Endothelial cell of umbilical vein (primary cell): ENCODE data around the gene LIM2. TPM values are rescaled to one million over a fixed set of nuclear protein-coding genes. Genes with fewer than 3 reads are reported as not detected.

Experiments
- BruUV-seq: library from RNA; stranded (reverse); fragments of 400-500 nt; replicated peaks from 2 replicates; lab custom pipeline; 2021; lab: Mats Ljungman, UMichigan
- CTCF ChIA-PET: fragments of 300-600, 350-600 bp; sonication (Branson Sonifier 250); formaldehyde crosslinking; loops from one replicate; lab custom pipeline; 2021; ENCODE audit warnings: antibody characterized with exemption, inconsistent platforms; lab: Charles Lee
- POLR2A ChIA-PET: fragments of 300-600, 350-600 bp; sonication (Branson Sonifier 250); formaldehyde crosslinking; loops from one replicate; lab custom pipeline; 2021; ENCODE audit warnings: antibody characterized with exemption, inconsistent platforms; lab: Charles Lee
- DNase-seq: peaks from one replicate; pipeline ENCODE4 v3.0.0-alpha.2; 2011; ENCODE audit warnings: low read depth, low spot score
- FAIRE-seq: peaks from 2 replicates; lab custom pipeline; 2011; peaks lifted over from hg19 to GRCh38; lab: Jason Lieb, UNC
- H2AFZ ChIP-seq: 2 replicates; pipeline ENCODE4 v1.6.0; 2012; ENCODE audit warnings: low read depth, low read length, control low read depth, inconsistent platforms
- H3K27ac ChIP-seq: 2 replicates; pipeline ENCODE4 v1.5.1; 2011; ENCODE audit warnings: low read depth, mild to moderate bottlenecking, control low read depth, low read length, moderate library complexity; ENCODE audit not compliant: insufficient read depth
- H3K27me3 ChIP-seq, 2 experiments: 2 replicates each; pipeline versions ENCODE4 v1.6.0 to v1.6.1; 2011; ENCODE audit warnings: low read length in 2 of 2, mixed read lengths in 1 of 2; ENCODE audit not compliant: control insufficient read depth in 2 of 2, insufficient read depth in 2 of 2
- H3K36me3 ChIP-seq, 2 experiments: 2 replicates in 1 of 2; 3 replicates in 1 of 2; pipeline ENCODE4 v1.5.1; 2011; ENCODE audit warnings: low read length in 2 of 2, mild to moderate bottlenecking in 1 of 2, moderate library complexity in 1 of 2; ENCODE audit not compliant: control insufficient read depth in 2 of 2, insufficient read depth in 2 of 2; ENCODE audit errors: extremely low read depth in 1 of 2
- H3K4me1 ChIP-seq: 3 replicates; pipeline ENCODE4 v1.5.1; 2011; ENCODE audit warnings: mild to moderate bottlenecking, low read length; ENCODE audit not compliant: control insufficient read depth, insufficient read depth; ENCODE audit errors: extremely low read depth
- H3K4me2 ChIP-seq: 2 replicates; pipeline ENCODE4 v1.6.1; 2011; ENCODE audit warnings: low read length, control low read depth, mixed read lengths; ENCODE audit not compliant: insufficient read depth
- H3K4me3 ChIP-seq, 3 experiments: fragments of 200-600 bp in 1 of 3; sonication (generic), shearing (Covaris generic) in 1 of 3; replicated peaks in 1 of 3; 2 replicates each; pipeline ENCODE4 v1.5.1; 2011 to 2016; ENCODE audit warnings: control low read depth in 3 of 3, low read length in 3 of 3, mild to moderate bottlenecking in 2 of 3, inconsistent platforms in 1 of 3, low read depth in 1 of 3, moderate library complexity in 1 of 3; ENCODE audit not compliant: insufficient read depth in 1 of 3
- H3K79me2 ChIP-seq: 2 replicates; pipeline ENCODE4 v1.6.0; 2012; ENCODE audit warnings: low read length, inconsistent platforms; ENCODE audit not compliant: control insufficient read depth, insufficient read depth
- H3K9ac ChIP-seq: replicated peaks from 2 replicates; pipeline ENCODE3; 2011; ENCODE audit warnings: low read length, control low read depth; ENCODE audit not compliant: insufficient read depth; ENCODE audit errors: extremely low read depth
- H3K9me1 ChIP-seq: replicated peaks from 3 replicates; pipeline ENCODE4 v1.6.0; 2011; ENCODE audit warnings: mild to moderate bottlenecking, low read length; ENCODE audit not compliant: control insufficient read depth, insufficient read depth; ENCODE audit errors: extremely low read depth
- H3K9me3 ChIP-seq: replicated peaks from 2 replicates; pipeline ENCODE4 v1.5.1; 2012; ENCODE audit warnings: low read length, inconsistent platforms; ENCODE audit not compliant: control insufficient read depth, insufficient read depth
- H4K20me1 ChIP-seq: replicated peaks from 2 replicates; pipeline ENCODE3; 2011; ENCODE audit warnings: mild to moderate bottlenecking, low read length; ENCODE audit not compliant: control insufficient read depth, insufficient read depth; ENCODE audit errors: extremely low read depth
- CTCF ChIP-seq, 2 donors: IDR thresholded peaks; 1 replicate in 1 of 2; 2 replicates in 1 of 2; pipeline ENCODE4 v1.5.1; 2011; ENCODE audit warnings: low read length in 2 of 2, mild to moderate bottlenecking in 2 of 2, moderate library complexity in 2 of 2, control low read depth in 1 of 2, inconsistent platforms in 1 of 2, low read depth in 1 of 2; ENCODE audit not compliant: insufficient read depth in 1 of 2; ENCODE audit errors: extremely low read depth in 1 of 2
- EZH2 ChIP-seq: IDR thresholded peaks from 2 replicates; pipeline ENCODE4 v1.6.1; 2012; ENCODE audit warnings: borderline replicate concordance, low read depth, mild to moderate bottlenecking, moderate library complexity, low read length, inconsistent platforms; ENCODE audit not compliant: severe bottlenecking
- FOS ChIP-seq: IDR thresholded peaks from 2 replicates; pipeline ENCODE4 v1.6.1; 2011; ENCODE audit warnings: mild to moderate bottlenecking, low read length, moderate library complexity, borderline replicate concordance; ENCODE audit not compliant: insufficient read depth
- GATA2 ChIP-seq: IDR thresholded peaks from 2 replicates; pipeline ENCODE4 v1.7.0; 2011; ENCODE audit warnings: low read depth, mild to moderate bottlenecking, moderate library complexity, mixed read lengths, low read length; ENCODE audit not compliant: insufficient read length, insufficient read depth
- JUN ChIP-seq: IDR thresholded peaks from 2 replicates; pipeline ENCODE4 v1.6.1; 2011; ENCODE audit warnings: borderline replicate concordance, low read depth; ENCODE audit not compliant: insufficient read length, insufficient read depth
- MAX ChIP-seq: IDR thresholded peaks from 2 replicates; pipeline ENCODE4 v1.6.1; 2011; ENCODE audit not compliant: insufficient read depth, insufficient read length
- MYC ChIP-seq: IDR thresholded peaks from one replicate; pipeline ENCODE4 v1.6.1; 2011; ENCODE audit warnings: mild to moderate bottlenecking, low read depth, low read length
- POLR2A ChIP-seq: IDR thresholded peaks from 2 replicates; pipeline ENCODE4 v1.6.1; 2012; ENCODE audit warnings: low read depth, mild to moderate bottlenecking, control low read depth, low read length
- POLR2AphosphoS5 ChIP-seq: IDR thresholded peaks from 2 replicates; pipeline ENCODE4 v1.6.1; 2012; ENCODE audit warnings: low read depth, mild to moderate bottlenecking, control low read depth, low read length, moderate library complexity; ENCODE audit not compliant: insufficient read depth
- dilution Hi-C: fragments of 300-500 bp; cut with MboI; formaldehyde crosslinking; loops from one replicate; pipeline ENCODE4 v1.15.0; 2019; ENCODE audit warnings: low sequenced_read_pairs; ENCODE audit not compliant: extremely low pct_ligation_motif_present
- intact Hi-C: fragments of 100-400 bp; cut with micrococcal nuclease; formaldehyde crosslinking; loops from one replicate; pipeline ENCODE4 v1.10.0; 2022
- polyA plus RNA-seq, 4 experiments: library from polyadenylated mRNA; depleted of rRNA in 3 of 4; stranded (reverse) in 3 of 4; unstranded in 1 of 4; fragments of >200 nt; gene quantifications; 2 replicates each; pipeline versions ENCODE4 v1.2.1 to v1.2.3, GENCODE V29; 2011 to 2012; ENCODE audit warnings: missing spikeins in 1 of 4
- total RNA-seq: library from RNA; stranded (reverse); gene quantifications from 2 replicates; pipeline ENCODE4 v1.2.3, GENCODE V29; 2021

The LIM2 gene
- total and polyA plus RNA-seq, 2 donors (not counting 3 experiments of a cell fraction or from before 2014, with no cell fraction given) = not detected

GRCh38 chr19:51361239-51361638, 26.5 kb downstream of the LIM2 start:
- Histone ChIP-seq H3K9ac (no peak overlapping the region), H3K79me2 (peaks cover 5% of the 10 kb centered on the region), H2AFZ (no peak overlapping the region), H3K27me3 (no peaks in the 10 kb centered on the region), H3K4me1 (peaks cover 12% of the 10 kb centered on the region), H3K36me3 (no peaks in the 10 kb centered on the region), H4K20me1 (no peaks in the 10 kb centered on the region), H3K9me1 (no peaks in the 10 kb centered on the region), H3K9me3 (no peaks in the 10 kb centered on the region), H3K4me2 (no peak overlapping the region), H3K4me3 (no peak overlapping the region), H3K27ac (no peak overlapping the region)
- dilution Hi-C loops (no loop called here), intact Hi-C loops (no loop called here)
- no peak for FAIRE-seq
- DNase-seq = no peak
- ChIA-PET POLR2A (no interaction called here), CTCF (no interaction called here)
- BruUV-seq = no TSS peak
- TF ChIP-seq GATA2 (no peak), POLR2AphosphoS5 (no peak), MYC (no peak), JUN (no peak), MAX (no peak), POLR2A (no peak), FOS (no peak), CTCF (IDR thresholded peaks at IDR 0.05; ENCODE audit: extremely low read depth in 1 of 2, insufficient read depth in 1 of 2, low read depth in 1 of 2, low read length in 2 of 2) (no peak), EZH2 (no peak)
